Measurements from ENCODE around the gene LRRC4C.

LRRC4C gene

DNA sequence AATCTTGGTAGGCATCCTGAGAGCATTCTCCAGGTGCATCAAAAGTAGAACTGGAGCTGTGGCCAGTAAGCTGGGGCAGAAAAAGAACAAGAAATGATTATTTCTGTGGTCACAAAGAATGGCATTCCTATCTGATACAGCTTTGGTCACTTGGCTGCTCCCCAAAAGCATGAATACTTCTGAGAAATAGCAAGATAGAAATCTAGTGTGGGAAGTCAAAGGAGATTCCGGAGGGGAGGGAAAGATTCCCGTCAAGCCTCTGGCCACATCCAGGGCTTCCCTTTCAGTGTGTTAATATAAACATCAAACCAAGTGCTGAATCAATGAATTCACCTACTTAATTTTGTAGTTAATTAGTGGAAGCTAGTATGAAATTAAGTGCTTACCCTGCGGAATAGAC lies 1185.4 kb downstream of the LRRC4C start:
- TF ChIP-seq, protein P1, sequence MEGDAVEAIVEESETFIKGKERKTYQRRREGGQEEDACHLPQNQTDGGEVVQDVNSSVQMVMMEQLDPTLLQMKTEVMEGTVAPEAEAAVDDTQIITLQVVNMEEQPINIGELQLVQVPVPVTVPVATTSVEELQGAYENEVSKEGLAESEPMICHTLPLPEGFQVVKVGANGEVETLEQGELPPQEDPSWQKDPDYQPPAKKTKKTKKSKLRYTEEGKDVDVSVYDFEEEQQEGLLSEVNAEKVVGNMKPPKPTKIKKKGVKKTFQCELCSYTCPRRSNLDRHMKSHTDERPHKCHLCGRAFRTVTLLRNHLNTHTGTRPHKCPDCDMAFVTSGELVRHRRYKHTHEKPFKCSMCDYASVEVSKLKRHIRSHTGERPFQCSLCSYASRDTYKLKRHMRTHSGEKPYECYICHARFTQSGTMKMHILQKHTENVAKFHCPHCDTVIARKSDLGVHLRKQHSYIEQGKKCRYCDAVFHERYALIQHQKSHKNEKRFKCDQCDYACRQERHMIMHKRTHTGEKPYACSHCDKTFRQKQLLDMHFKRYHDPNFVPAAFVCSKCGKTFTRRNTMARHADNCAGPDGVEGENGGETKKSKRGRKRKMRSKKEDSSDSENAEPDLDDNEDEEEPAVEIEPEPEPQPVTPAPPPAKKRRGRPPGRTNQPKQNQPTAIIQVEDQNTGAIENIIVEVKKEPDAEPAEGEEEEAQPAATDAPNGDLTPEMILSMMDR (IDR thresholded peaks at IDR 0.05; ENCODE audit: low read depth, low read length) = no peak
- H3K4me3 ChIP-seq (ENCODE audit: low read depth, low read length) = no peak overlapping the region

DNA sequence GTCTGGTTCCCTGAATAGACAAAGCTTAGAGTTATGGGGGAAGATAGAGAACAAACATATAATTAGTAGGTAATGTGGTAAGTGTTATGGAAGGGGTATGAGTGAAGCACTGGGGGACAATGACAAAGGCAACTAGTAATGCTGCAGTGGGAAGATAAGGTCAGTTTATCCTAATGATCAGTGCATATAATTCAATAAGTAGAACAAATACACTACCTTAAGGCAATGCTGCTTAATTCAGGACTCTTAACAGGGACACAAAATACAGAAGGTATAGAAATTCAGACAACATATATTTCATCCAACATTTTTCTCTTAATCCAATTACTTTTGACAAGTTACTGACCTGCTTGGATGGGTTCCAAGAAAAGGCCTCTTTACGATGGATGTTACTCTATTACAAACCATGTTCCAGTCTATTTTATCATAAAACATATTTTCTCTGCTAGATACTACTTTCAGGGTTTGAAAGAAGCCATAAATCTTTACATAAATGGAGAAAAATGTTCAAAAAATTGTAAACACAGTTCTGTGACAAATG lies 1186.2 kb downstream of the LRRC4C start:
- no peak overlapping the region for H3K4me3 ChIP-seq (ENCODE audit: low read depth, low read length)
- TF ChIP-seq, protein P1 (IDR thresholded peaks at IDR 0.05; ENCODE audit: low read depth, low read length) = no peak

DNA sequence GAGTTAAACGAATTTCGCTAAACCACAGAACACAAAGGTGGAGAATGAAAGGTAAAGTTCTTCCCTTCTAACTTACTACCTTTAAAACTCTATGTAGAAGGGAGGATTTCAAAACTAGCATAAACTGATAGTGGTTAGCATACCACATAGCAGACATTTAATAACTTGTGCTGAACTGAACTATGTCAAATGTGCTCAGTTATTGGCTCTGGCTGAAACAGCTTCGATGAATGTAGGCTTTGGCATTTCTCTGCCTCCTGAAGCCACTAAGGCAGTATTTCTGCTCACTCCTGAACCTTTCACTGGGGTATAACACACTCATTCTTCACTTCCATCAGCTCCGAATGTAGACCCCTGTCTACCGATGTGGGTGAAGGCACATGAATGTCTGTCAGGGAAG lies 1188.1 kb downstream of the LRRC4C start:
- TF ChIP-seq, protein P1 (IDR thresholded peaks at IDR 0.05; ENCODE audit: low read depth, low read length) = no peak
- no peak overlapping the region for H3K4me3 ChIP-seq (ENCODE audit: low read depth, low read length)

DNA sequence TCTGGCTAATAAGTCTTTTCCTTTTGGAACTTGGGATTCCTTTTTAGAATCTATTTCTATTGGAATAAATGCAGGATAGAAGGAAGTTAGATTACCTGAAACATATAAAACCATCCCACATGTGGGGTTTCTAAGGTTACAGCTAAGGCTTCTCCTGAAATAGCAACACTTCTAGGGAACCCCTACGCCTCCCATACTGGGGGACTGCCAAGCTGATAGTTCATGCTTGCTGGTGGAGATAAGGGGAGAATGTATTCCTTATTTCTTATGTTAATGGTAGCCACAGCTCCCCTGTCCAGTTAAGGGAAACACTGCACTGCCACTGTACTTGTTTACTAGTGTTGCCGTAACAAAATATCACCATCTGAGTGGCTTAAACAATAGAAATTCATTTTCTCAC lies 1189.6 kb downstream of the LRRC4C start:
- no peak overlapping the region for H3K4me3 ChIP-seq (ENCODE audit: low read depth, low read length)
- TF ChIP-seq, protein P1 (IDR thresholded peaks at IDR 0.05; ENCODE audit: low read depth, low read length) = no peak

DNA sequence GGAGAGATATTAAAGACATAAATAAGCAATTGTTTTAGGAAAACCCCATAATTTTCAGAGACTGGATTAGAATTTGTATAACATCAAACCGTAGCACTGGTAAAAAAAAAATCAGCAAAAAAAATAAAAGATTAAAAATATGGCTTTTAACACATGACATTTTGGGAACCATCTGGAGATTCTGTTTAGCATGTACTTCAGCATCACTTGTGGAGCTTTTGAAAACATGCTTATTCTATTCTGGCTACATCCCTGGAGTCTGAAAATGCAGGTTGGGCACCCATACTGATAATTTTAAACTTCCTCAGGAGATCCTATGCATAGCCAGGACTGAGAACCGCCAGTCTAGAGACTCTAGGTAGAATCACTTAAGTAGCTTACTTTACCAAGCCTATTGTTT lies 1190.9 kb downstream of the LRRC4C start:
- TF ChIP-seq, protein P1 (IDR thresholded peaks at IDR 0.05; ENCODE audit: low read depth, low read length) = no peak
- H3K4me3 ChIP-seq (ENCODE audit: low read depth, low read length) = no peak overlapping the region

DNA sequence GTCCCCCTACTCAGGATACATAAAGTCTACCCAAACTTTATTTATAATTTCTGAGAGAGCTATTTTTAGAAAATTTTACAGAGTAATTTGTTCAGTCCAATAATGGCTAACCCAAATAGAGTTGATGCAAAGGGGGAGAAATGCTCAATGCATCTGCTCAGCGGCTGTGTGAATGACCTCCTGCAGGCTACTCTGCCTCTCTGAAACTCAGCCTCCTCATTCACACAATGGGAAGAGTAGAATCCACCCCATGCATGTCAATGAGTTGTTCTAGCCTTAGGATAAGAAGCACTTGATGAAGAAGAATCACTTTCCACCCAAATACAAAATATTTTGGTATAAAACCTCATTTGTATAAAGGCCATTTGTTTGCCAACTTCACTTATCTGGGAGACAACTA lies 1204.0 kb downstream of the LRRC4C start:
- no peak overlapping the region for H3K4me3 ChIP-seq (ENCODE audit: low read depth, low read length)
- TF ChIP-seq, protein P1 (IDR thresholded peaks at IDR 0.05; ENCODE audit: low read depth, low read length) = no peak

DNA sequence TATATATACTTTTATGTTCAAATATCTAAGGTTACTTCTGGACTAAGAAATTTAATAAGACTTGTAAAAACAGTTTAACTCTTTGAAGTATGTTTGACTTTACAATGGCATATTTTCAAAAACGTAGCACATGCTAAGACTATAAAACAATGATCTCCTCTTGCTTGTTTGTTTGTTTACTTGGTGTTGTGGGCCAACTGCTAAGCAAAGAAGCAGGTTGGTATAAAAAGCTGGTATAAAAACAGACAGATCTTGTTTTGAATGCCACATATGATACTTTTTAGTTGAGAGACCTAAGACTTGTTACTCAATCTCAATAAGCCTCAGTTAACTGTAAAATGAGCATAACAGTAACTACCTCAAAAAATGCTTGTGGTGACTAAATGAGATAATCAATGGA lies 1206.3 kb downstream of the LRRC4C start:
- no peak overlapping the region for H3K4me3 ChIP-seq (ENCODE audit: low read depth, low read length)
- TF ChIP-seq, protein P1 (IDR thresholded peaks at IDR 0.05; ENCODE audit: low read depth, low read length) = no peak

Data from WI38 (cell line).